Measurements from ENCODE around the gene CALR. TPM values are rescaled to one million over a fixed set of nuclear protein-coding genes. Genes with fewer than 3 reads are reported as not detected.

The CALR gene
- total and polyA plus RNA-seq, 9 of the 15 experiments (the other 6 are each of a cell fraction or from before 2014, with no cell fraction given), result 126 to 811 (median 642) TPM

DNA sequence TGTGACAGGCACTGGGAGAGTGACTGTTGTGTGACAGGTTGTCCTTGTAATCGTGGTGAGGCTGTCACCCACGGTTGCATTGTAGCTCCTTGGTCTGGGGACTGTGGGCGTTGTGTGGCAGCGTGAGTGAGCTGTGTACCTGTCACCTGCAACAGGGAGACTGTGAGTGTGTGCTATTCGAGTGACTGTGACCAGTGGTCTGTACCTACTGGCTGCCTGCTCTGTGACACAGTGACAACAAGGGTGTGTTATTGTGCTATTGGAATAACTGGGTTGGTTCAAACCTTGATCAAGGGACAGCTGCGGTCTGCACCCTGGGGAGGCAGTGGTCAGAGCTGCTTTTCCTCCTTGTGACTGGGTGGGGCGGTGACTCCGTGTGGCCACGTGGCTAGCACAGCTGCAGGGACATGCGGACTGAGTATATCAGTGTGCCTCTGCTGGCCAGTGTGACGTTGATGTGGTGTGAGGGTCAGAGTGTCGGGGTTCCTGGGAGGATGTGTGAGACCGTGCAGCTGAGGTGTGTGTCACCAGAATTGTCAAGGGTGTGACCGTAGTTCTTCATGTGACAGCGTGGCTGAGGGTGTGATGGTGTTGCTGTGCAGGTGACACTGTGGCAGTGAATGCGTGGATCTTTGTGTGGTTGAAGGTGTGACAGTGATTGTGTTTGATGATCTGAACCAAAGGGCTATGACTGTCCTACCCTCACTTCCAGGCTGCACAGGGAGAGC lies 46.8 kb downstream of the CALR start (continued):
- TF ChIP-seq PRPF4 (IDR thresholded peaks at IDR 0.05; ENCODE audit: insufficient read depth, low read depth, low read length, poor library complexity, severe bottlenecking) (no peak), XRCC4 (IDR thresholded peaks at IDR 0.05; ENCODE audit: extremely low read depth, insufficient read depth, insufficient read length) (no peak), HDGF (IDR thresholded peaks at IDR 0.05) (peak; percentile 34; the same call in 1 of the 2 replicates), SIN3A (IDR thresholded peaks at IDR 0.05; ENCODE audit: borderline replicate concordance in 2 of 2, control insufficient read depth in 1 of 2, low read depth in 2 of 2, low read length in 2 of 2) (peak; percentile 83 to 98), ZNF780A (CRISPR knock-in tag; IDR thresholded peaks at IDR 0.05) (no peak), SMAD3 (CRISPR knock-in tag; conservative IDR thresholded peaks at IDR 0.05) (no peak), SP1 (CRISPR knock-in tag; IDR thresholded peaks at IDR 0.05) (no peak), CBX3 (IDR thresholded peaks at IDR 0.05; ENCODE audit: borderline replicate concordance in 1 of 2, low read length in 2 of 2) (no peak; a peak in 1 of 3 replicates), HDAC2 (IDR thresholded peaks at IDR 0.05) (peak; percentile 69; the same call in 1 of the 2 replicates), MCM3 (IDR thresholded peaks at IDR 0.05) (no peak), CXXC5 (CRISPR knock-in tag; IDR thresholded peaks at IDR 0.05) (peak; percentile 55), ZBTB1 (CRISPR knock-in tag; IDR thresholded peaks at IDR 0.05; ENCODE audit: borderline replicate concordance, low read depth) (no peak; the same call in 1 of the 2 replicates), ZNF668 (CRISPR knock-in tag; IDR thresholded peaks at IDR 0.05) (no peak), NR2C2 (CRISPR knock-in tag; IDR thresholded peaks at IDR 0.05) (no peak), NR2C2 (tag; IDR thresholded peaks at IDR 0.05) (peak; percentile 75), PTBP1 (IDR thresholded peaks at IDR 0.05; ENCODE audit: low read depth, low read length) (no peak), SMARCA4 (IDR thresholded peaks at IDR 0.05) (no peak), ATF1 (CRISPR knock-in tag; IDR thresholded peaks at IDR 0.05) (no peak), ATF1 (tag; IDR thresholded peaks at IDR 0.05) (peak; percentile 86), E2F3 (CRISPR knock-in tag; IDR thresholded peaks at IDR 0.05) (0 out of 2 replicates have a peak, but pooled peaks have one; percentile 27), POLR2A (conservative IDR thresholded peaks at IDR 0.05) (no peak)
- TF ChIP-seq, protein P1, sequence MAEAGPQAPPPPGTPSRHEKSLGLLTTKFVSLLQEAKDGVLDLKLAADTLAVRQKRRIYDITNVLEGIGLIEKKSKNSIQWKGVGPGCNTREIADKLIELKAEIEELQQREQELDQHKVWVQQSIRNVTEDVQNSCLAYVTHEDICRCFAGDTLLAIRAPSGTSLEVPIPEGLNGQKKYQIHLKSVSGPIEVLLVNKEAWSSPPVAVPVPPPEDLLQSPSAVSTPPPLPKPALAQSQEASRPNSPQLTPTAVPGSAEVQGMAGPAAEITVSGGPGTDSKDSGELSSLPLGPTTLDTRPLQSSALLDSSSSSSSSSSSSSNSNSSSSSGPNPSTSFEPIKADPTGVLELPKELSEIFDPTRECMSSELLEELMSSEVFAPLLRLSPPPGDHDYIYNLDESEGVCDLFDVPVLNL (CRISPR knock-in tag; IDR thresholded peaks at IDR 0.05; ENCODE audit: low read depth), result no peak
- TF ChIP-seq, protein P2, sequence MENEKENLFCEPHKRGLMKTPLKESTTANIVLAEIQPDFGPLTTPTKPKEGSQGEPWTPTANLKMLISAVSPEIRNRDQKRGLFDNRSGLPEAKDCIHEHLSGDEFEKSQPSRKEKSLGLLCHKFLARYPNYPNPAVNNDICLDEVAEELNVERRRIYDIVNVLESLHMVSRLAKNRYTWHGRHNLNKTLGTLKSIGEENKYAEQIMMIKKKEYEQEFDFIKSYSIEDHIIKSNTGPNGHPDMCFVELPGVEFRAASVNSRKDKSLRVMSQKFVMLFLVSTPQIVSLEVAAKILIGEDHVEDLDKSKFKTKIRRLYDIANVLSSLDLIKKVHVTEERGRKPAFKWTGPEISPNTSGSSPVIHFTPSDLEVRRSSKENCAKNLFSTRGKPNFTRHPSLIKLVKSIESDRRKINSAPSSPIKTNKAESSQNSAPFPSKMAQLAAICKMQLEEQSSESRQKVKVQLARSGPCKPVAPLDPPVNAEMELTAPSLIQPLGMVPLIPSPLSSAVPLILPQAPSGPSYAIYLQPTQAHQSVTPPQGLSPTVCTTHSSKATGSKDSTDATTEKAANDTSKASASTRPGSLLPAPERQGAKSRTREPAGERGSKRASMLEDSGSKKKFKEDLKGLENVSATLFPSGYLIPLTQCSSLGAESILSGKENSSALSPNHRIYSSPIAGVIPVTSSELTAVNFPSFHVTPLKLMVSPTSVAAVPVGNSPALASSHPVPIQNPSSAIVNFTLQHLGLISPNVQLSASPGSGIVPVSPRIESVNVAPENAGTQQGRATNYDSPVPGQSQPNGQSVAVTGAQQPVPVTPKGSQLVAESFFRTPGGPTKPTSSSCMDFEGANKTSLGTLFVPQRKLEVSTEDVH (IDR thresholded peaks at IDR 0.05; ENCODE audit: low read depth, partially characterized antibody), result no peak
- TF ChIP-seq, protein P3, sequence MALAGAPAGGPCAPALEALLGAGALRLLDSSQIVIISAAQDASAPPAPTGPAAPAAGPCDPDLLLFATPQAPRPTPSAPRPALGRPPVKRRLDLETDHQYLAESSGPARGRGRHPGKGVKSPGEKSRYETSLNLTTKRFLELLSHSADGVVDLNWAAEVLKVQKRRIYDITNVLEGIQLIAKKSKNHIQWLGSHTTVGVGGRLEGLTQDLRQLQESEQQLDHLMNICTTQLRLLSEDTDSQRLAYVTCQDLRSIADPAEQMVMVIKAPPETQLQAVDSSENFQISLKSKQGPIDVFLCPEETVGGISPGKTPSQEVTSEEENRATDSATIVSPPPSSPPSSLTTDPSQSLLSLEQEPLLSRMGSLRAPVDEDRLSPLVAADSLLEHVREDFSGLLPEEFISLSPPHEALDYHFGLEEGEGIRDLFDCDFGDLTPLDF (CRISPR knock-in tag; IDR thresholded peaks at IDR 0.05), result no peak
- TF ChIP-seq, protein P4, sequence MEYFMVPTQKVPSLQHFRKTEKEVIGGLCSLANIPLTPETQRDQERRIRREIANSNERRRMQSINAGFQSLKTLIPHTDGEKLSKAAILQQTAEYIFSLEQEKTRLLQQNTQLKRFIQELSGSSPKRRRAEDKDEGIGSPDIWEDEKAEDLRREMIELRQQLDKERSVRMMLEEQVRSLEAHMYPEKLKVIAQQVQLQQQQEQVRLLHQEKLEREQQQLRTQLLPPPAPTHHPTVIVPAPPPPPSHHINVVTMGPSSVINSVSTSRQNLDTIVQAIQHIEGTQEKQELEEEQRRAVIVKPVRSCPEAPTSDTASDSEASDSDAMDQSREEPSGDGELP (CRISPR knock-in tag; IDR thresholded peaks at IDR 0.05; ENCODE audit: borderline replicate concordance), result peak; percentile 98
